Ovary (tissue), 3 donors: ENCODE data around the gene NSF.
"Not testable (repeated sequence)": the region's sequence is repeated elsewhere in the genome, so short reads cannot be mapped to it uniquely, and the experiment has no call there.

Source experiments
- EP300 ChIP-seq: sonication (generic); formaldehyde crosslinking; IDR thresholded peaks from one replicate; pipeline ENCODE4 v1.6.1; 2017; ENCODE audit warnings: antibody characterized with exemption
- POLR2A ChIP-seq: fragments of 450-650 bp; IDR thresholded peaks from one replicate; pipeline ENCODE4 v1.6.1; 2017; ENCODE audit warnings: antibody characterized with exemption, mild to moderate bottlenecking, moderate library complexity
- TF ChIP-seq, protein P1 (sequence below), 3 donors: fragments of 450-650 bp in 2 of 3; fragments of 200-600 bp in 1 of 3; IDR thresholded peaks; one replicate each; pipeline versions ENCODE4 v1.5.1 to v1.8.0; 2016 to 2022; ENCODE audit warnings: antibody characterized with exemption in 3 of 3, mild to moderate bottlenecking in 1 of 3
- donor health status: DM: no; HTN: no; CAD: no.

DNA sequence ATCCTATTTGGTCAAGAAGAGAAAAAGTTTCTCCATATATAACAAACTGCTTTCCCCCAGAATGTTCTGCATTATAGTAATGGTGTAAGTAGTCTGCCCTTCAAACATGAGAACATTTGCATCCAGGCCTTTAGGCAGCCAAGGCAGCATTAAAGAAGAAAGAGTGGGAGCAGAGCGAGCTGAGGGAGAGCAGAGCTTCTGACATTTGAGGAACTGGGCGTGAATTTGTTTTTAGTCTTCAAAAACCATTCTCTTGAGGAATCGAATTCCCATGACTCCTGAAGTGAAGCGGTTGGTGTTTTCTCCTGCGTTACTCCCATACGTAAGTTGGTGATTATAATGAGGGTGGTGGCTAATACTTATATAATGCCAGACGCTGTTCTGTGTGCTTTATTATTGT lies 58.8 kb downstream of the NSF start:
- TF ChIP-seq, protein P1, sequence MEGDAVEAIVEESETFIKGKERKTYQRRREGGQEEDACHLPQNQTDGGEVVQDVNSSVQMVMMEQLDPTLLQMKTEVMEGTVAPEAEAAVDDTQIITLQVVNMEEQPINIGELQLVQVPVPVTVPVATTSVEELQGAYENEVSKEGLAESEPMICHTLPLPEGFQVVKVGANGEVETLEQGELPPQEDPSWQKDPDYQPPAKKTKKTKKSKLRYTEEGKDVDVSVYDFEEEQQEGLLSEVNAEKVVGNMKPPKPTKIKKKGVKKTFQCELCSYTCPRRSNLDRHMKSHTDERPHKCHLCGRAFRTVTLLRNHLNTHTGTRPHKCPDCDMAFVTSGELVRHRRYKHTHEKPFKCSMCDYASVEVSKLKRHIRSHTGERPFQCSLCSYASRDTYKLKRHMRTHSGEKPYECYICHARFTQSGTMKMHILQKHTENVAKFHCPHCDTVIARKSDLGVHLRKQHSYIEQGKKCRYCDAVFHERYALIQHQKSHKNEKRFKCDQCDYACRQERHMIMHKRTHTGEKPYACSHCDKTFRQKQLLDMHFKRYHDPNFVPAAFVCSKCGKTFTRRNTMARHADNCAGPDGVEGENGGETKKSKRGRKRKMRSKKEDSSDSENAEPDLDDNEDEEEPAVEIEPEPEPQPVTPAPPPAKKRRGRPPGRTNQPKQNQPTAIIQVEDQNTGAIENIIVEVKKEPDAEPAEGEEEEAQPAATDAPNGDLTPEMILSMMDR (IDR thresholded peaks at IDR 0.05), result not testable (repeated sequence)
- not testable (repeated sequence) for TF ChIP-seq POLR2A, EP300
